Ecto neural progenitor cell (in vitro differentiated cells): ENCODE data around the gene EIF2D.

Experiments
- DNase-seq: peaks from one replicate; pipeline ENCODE4 v3.0.0-alpha.2; 2018; ENCODE audit warnings: low spot score

The EIF2D gene

GRCh38 chr1:206569556-206569955 lies 42.7 kb downstream of the EIF2D start:
- no peak for DNase-seq

- no peak for DNase-seq
Observed at GRCh38 chr1:206568779-206569352, 43.4 kb downstream of the EIF2D start.

GRCh38 chr1:206568256-206568655 lies 44.0 kb downstream of the EIF2D start:
- DNase-seq: no peak

- no peak for DNase-seq
Observed at GRCh38 chr1:206566999-206567398, 45.3 kb downstream of the EIF2D start.

- no peak for DNase-seq
Observed at GRCh38 chr1:206565995-206566394, 46.3 kb downstream of the EIF2D start.

GRCh38 chr1:206563367-206564207 lies 48.7 kb downstream of the EIF2D start:
- no peak for DNase-seq

GRCh38 chr1:206560007-206560716 lies 52.1 kb downstream of the EIF2D start:
- no peak for DNase-seq

GRCh38 chr1:206559672-206559995 lies 52.6 kb downstream of the EIF2D start:
- no peak for DNase-seq

GRCh38 chr1:206558794-206559671 lies 53.2 kb downstream of the EIF2D start:
- no peak for DNase-seq

- DNase-seq: no peak
Observed at GRCh38 chr1:206557636-206558473, 54.4 kb downstream of the EIF2D start.

GRCh38 chr1:206556750-206557635 lies 55.3 kb downstream of the EIF2D start:
- peak; percentile 81 for DNase-seq

GRCh38 chr1:206556047-206556749 lies 56.1 kb downstream of the EIF2D start:
- DNase-seq: no peak

GRCh38 chr1:206555473-206555935 lies 56.8 kb downstream of the EIF2D start:
- peak; percentile 58 for DNase-seq

GRCh38 chr1:206554701-206555472 lies 57.4 kb downstream of the EIF2D start:
- DNase-seq: no peak

- DNase-seq: no peak
Observed at GRCh38 chr1:206554211-206554610, 58.1 kb downstream of the EIF2D start.

- DNase-seq: no peak
Observed at GRCh38 chr1:206551986-206552326, 60.3 kb downstream of the EIF2D start.

- no peak for DNase-seq
Observed at GRCh38 chr1:206551296-206551985, 60.8 kb downstream of the EIF2D start.

GRCh38 chr1:206550446-206550845 lies 61.8 kb downstream of the EIF2D start:
- no peak for DNase-seq
